ENCODE results near the gene PLLP. TPM values are rescaled to one million over a fixed set of nuclear protein-coding genes. Genes with fewer than 3 reads are reported as not detected.

PLLP gene
- total RNA-seq, 2 donors from 2014 or later, result 28.6 to 52.5 TPM

- Histone ChIP-seq H3K36me3 (no peaks in the 10 kb centered on the region), H3K4me3 (no peak overlapping the region), H3K27me3 (replicated peaks; ENCODE audit: insufficient read depth) (no peaks in the 10 kb centered on the region), H3K27ac (peak overlapping the region in 1 of 2 donors; percentile 40), H3K4me1 (replicated peaks) (no peaks in the 10 kb centered on the region), H3K9me3 (no peaks in the 10 kb centered on the region)
- TF ChIP-seq POLR2A (IDR thresholded peaks at IDR 0.05), result no peak
- TF ChIP-seq, protein P1, sequence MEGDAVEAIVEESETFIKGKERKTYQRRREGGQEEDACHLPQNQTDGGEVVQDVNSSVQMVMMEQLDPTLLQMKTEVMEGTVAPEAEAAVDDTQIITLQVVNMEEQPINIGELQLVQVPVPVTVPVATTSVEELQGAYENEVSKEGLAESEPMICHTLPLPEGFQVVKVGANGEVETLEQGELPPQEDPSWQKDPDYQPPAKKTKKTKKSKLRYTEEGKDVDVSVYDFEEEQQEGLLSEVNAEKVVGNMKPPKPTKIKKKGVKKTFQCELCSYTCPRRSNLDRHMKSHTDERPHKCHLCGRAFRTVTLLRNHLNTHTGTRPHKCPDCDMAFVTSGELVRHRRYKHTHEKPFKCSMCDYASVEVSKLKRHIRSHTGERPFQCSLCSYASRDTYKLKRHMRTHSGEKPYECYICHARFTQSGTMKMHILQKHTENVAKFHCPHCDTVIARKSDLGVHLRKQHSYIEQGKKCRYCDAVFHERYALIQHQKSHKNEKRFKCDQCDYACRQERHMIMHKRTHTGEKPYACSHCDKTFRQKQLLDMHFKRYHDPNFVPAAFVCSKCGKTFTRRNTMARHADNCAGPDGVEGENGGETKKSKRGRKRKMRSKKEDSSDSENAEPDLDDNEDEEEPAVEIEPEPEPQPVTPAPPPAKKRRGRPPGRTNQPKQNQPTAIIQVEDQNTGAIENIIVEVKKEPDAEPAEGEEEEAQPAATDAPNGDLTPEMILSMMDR (IDR thresholded peaks at IDR 0.05), result no peak
- no peak for TF ChIP-seq POLR2AphosphoS5 (IDR thresholded peaks at IDR 0.05)
- intact Hi-C loops (cut with DNase I), result loop anchor here (5.0 kb wide), 1 partner anchor 57 kb away; the partner anchor contains the start of gene CX3CL1
- no peak for DNase-seq (ENCODE audit: low spot score)
- 43% methylated on average over 7 of the region's 7 CpGs for WGBS
These were observed 30.9 kb upstream of the PLLP start for GRCh38 chr16:57315416-57315815.

GRCh38 chr16:57314161-57314785 lies 29.8 kb upstream of the PLLP start:
- Histone ChIP-seq H3K27ac (peak overlapping the region; percentile 22 to 33), H3K4me3 (no peak overlapping the region), H3K27me3 (replicated peaks; ENCODE audit: insufficient read depth) (no peaks in the 10 kb centered on the region), H3K4me1 (replicated peaks) (no peaks in the 10 kb centered on the region), H3K9me3 (no peaks in the 10 kb centered on the region), H3K36me3 (no peaks in the 10 kb centered on the region)
- no peak for TF ChIP-seq POLR2AphosphoS5 (IDR thresholded peaks at IDR 0.05)
- TF ChIP-seq, protein P1 (IDR thresholded peaks at IDR 0.05), result no peak
- TF ChIP-seq POLR2A (IDR thresholded peaks at IDR 0.05), result no peak
- 70% methylated on average over 1 of the region's 1 CpG for WGBS
- intact Hi-C loops (cut with DNase I), result no loop called here
- DNase-seq (ENCODE audit: low spot score), result no peak

GRCh38 chr16:57313509-57313908 lies 29.0 kb upstream of the PLLP start:
- no peak for TF ChIP-seq POLR2A (IDR thresholded peaks at IDR 0.05)
- TF ChIP-seq POLR2AphosphoS5 (IDR thresholded peaks at IDR 0.05), result no peak
- TF ChIP-seq, protein P1 (IDR thresholded peaks at IDR 0.05), result no peak
- DNase-seq (ENCODE audit: low spot score), result no peak
- intact Hi-C loops (cut with DNase I), result no loop called here
- Histone ChIP-seq H3K4me1 (replicated peaks) (no peaks in the 10 kb centered on the region), H3K27me3 (replicated peaks; ENCODE audit: insufficient read depth) (no peaks in the 10 kb centered on the region), H3K36me3 (no peaks in the 10 kb centered on the region), H3K4me3 (no peak overlapping the region), H3K27ac (no peak overlapping the region), H3K9me3 (no peaks in the 10 kb centered on the region)
- 91% methylated on average over 2 of the region's 2 CpGs for WGBS

DNA sequence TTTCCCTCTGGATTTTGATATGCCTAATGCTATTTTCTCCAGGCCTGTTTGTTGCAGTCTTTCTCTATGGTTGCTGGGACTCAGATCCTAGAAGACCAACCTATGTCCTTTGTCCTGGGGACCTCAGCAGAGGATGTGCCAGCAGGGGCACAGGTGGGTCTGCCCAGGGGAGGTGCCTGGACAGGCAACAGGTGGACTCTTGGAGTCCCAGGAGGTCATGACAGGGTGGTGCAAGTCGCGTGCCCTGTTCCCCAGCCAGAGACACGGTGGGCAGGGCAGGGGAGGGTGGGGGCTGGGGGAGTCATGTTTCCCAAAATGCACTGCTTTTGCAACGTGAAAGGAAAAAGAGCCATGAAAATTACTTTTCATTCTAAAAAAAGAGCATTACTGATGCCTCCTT lies 26.3 kb upstream of the PLLP start:
- Histone ChIP-seq H3K4me1 (replicated peaks) (no peaks in the 10 kb centered on the region), H3K27ac (no peak overlapping the region), H3K9me3 (no peaks in the 10 kb centered on the region), H3K27me3 (replicated peaks; ENCODE audit: insufficient read depth) (no peaks in the 10 kb centered on the region), H3K36me3 (no peaks in the 10 kb centered on the region), H3K4me3 (no peak overlapping the region)
- intact Hi-C loops (cut with DNase I), result no loop called here
- WGBS, result 26% methylated on average over 4 of the region's 4 CpGs
- TF ChIP-seq POLR2AphosphoS5 (IDR thresholded peaks at IDR 0.05) (no peak), POLR2A (IDR thresholded peaks at IDR 0.05) (no peak)
- TF ChIP-seq, protein P1 (IDR thresholded peaks at IDR 0.05), result no peak
- no peak for DNase-seq (ENCODE audit: low spot score)

GRCh38 chr16:57308041-57308440 lies 23.6 kb upstream of the PLLP start:
- intact Hi-C loops (cut with DNase I), result no loop called here
- Histone ChIP-seq H3K4me3 (no peak overlapping the region), H3K9me3 (no peaks in the 10 kb centered on the region), H3K27ac (no peak overlapping the region), H3K27me3 (replicated peaks; ENCODE audit: insufficient read depth) (no peaks in the 10 kb centered on the region), H3K4me1 (replicated peaks) (no peaks in the 10 kb centered on the region), H3K36me3 (no peaks in the 10 kb centered on the region)
- DNase-seq (ENCODE audit: low spot score), result no peak
- WGBS, result 69% methylated on average over 5 of the region's 5 CpGs
- no peak for TF ChIP-seq POLR2A (IDR thresholded peaks at IDR 0.05)
- TF ChIP-seq, protein P1 (IDR thresholded peaks at IDR 0.05), result no peak
- no peak for TF ChIP-seq POLR2AphosphoS5 (IDR thresholded peaks at IDR 0.05)

Measured in prostate gland (tissue), 2 donors.